ENCODE data around the gene CMTM5.

- TF ChIP-seq CTCF (conservative IDR thresholded peaks at IDR 0.05; ENCODE audit: low read length): no peak
- TF ChIP-seq EZH2phosphoT487 (IDR thresholded peaks at IDR 0.05; ENCODE audit: borderline replicate concordance, low read depth, low read length): no peak
These were observed 22.3 kb downstream of the CMTM5 start for GRCh38 chr14:23399136-23399535.

Data from OCI-LY7 (cell line).